ENCODE data around the gene CNDP2. TPM values are rescaled to one million over a fixed set of nuclear protein-coding genes. Genes with fewer than 3 reads are reported as not detected.

CNDP2 gene
- 29.6 and 38.4 TPM in 2 replicates for total RNA-seq

- H3K4me3 ChIP-seq (ENCODE audit: low read depth, low read length) = peak within 1 kb of the TSS; percentile 90
- DNase-seq (ENCODE audit: low read depth) = peak; percentile 99
- TF ChIP-seq, protein P1, sequence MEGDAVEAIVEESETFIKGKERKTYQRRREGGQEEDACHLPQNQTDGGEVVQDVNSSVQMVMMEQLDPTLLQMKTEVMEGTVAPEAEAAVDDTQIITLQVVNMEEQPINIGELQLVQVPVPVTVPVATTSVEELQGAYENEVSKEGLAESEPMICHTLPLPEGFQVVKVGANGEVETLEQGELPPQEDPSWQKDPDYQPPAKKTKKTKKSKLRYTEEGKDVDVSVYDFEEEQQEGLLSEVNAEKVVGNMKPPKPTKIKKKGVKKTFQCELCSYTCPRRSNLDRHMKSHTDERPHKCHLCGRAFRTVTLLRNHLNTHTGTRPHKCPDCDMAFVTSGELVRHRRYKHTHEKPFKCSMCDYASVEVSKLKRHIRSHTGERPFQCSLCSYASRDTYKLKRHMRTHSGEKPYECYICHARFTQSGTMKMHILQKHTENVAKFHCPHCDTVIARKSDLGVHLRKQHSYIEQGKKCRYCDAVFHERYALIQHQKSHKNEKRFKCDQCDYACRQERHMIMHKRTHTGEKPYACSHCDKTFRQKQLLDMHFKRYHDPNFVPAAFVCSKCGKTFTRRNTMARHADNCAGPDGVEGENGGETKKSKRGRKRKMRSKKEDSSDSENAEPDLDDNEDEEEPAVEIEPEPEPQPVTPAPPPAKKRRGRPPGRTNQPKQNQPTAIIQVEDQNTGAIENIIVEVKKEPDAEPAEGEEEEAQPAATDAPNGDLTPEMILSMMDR (IDR thresholded peaks at IDR 0.05; ENCODE audit: insufficient read depth, low read depth, low read length) = no peak
Observed at GRCh38 chr18:74495581-74496507, at the start of gene CNDP2. CNDP2 (plus strand) TSS chr18:74496363; CDS start chr18:74499974, 3,611 bp downstream.

- H3K4me3 ChIP-seq (ENCODE audit: low read depth, low read length) = no peak overlapping the region
- no peak for DNase-seq (ENCODE audit: low read depth)
- TF ChIP-seq, protein P1 (IDR thresholded peaks at IDR 0.05; ENCODE audit: insufficient read depth, low read depth, low read length) = no peak
Observed at GRCh38 chr18:74446631-74447403, 49.3 kb upstream of the CNDP2 start.

- DNase-seq (ENCODE audit: low read depth) = no peak
- no peak overlapping the region for H3K4me3 ChIP-seq (ENCODE audit: low read depth, low read length)
- TF ChIP-seq, protein P1 (IDR thresholded peaks at IDR 0.05; ENCODE audit: insufficient read depth, low read depth, low read length) = no peak
Observed at GRCh38 chr18:74447404-74448152, 48.6 kb upstream of the CNDP2 start.

- H3K4me3 ChIP-seq (ENCODE audit: low read depth, low read length) = no peak overlapping the region
- DNase-seq (ENCODE audit: low read depth) = no peak
- TF ChIP-seq, protein P1 (IDR thresholded peaks at IDR 0.05; ENCODE audit: insufficient read depth, low read depth, low read length) = no peak
Observed at GRCh38 chr18:74450626-74451025, 45.5 kb upstream of the CNDP2 start.

GRCh38 chr18:74451148-74451547, 45.0 kb upstream of the CNDP2 start:
- no peak for DNase-seq (ENCODE audit: low read depth)
- TF ChIP-seq, protein P1 (IDR thresholded peaks at IDR 0.05; ENCODE audit: insufficient read depth, low read depth, low read length) = no peak
- H3K4me3 ChIP-seq (ENCODE audit: low read depth, low read length) = no peak overlapping the region

DNA sequence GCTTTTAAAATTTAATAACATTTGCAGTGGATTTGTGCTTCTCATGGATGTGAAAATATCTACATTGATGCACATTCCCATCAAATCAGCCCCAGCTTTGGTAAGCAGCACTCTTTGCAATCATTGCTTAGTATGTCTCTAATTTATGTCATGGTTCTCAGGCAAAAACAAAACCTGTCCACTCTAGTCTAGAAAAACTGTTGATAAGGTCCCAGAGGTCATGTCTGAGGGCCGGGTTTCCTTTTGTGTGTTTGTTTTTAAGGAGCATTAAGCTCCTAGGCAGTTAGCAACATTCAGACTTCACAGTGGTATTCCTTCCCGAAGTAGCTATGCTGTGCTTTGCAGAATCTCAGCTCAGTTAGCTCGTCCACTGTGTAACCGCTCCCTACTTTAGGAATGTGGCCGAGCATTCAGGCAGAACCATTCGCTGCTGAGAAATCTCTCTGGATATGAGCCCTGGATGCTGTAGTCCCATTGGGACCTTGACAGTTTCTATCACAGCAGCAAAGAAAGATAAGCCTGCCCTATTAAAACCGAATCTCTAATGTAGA, 43.1 kb upstream of the CNDP2 start:
- no peak for DNase-seq (ENCODE audit: low read depth)
- TF ChIP-seq, protein P1 (IDR thresholded peaks at IDR 0.05; ENCODE audit: insufficient read depth, low read depth, low read length) = no peak
- no peak overlapping the region for H3K4me3 ChIP-seq (ENCODE audit: low read depth, low read length)
